Measurements from ENCODE around the gene RASSF4. TPM values are rescaled to one million over a fixed set of nuclear protein-coding genes. Genes with fewer than 3 reads are reported as not detected.

RASSF4 gene
- total and polyA plus RNA-seq, 2 experiments from 2014 or later: 2.1 to 2.3 TPM

- Histone ChIP-seq H3K4me3 (no peak overlapping the region), H3K9me3 (ENCODE audit: low read depth) (no peaks in the 10 kb centered on the region), H3K27me3 (replicated peaks; ENCODE audit: insufficient read depth) (no peaks in the 10 kb centered on the region), H3F3A (ENCODE audit: insufficient read depth) (no peaks in the 10 kb centered on the region), H3K36me3 (ENCODE audit: low read depth) (no peaks in the 10 kb centered on the region), H4K20me1 (ENCODE audit: insufficient read depth) (no peaks in the 10 kb centered on the region), H2AFZ (peak overlapping the region; percentile 56; the same call in 1 of the 2 replicates), H3K4me2 (ENCODE audit: unreplicated experiment) (peak overlapping the region; percentile 21), H3K27ac (no peak overlapping the region), H3K9me2 (ENCODE audit: insufficient read depth) (no peaks in the 10 kb centered on the region), H3K9ac (no peak overlapping the region), H3K79me2 (ENCODE audit: insufficient read depth) (no peaks in the 10 kb centered on the region), H3K4me1 (ENCODE audit: insufficient read depth) (no peaks in the 10 kb centered on the region)
- WGBS, 2 experiments (ENCODE audit: low coverage in 1 of 2, low lambda C conversion rate in 2 of 2, missing lambda C conversion rate in 2 of 2): 76 to 86% methylated on average over 4 of the region's 4 CpGs
- no peak for DNase-seq
- TF ChIP-seq EZH2 (IDR thresholded peaks at IDR 0.05; ENCODE audit: insufficient read depth, poor library complexity, severe bottlenecking) (no peak), EZH2phosphoT487 (IDR thresholded peaks at IDR 0.05; ENCODE audit: insufficient read depth, low read depth) (no peak)
- in situ Hi-C loops (cut with MboI): no loop called here
These were observed 8.0 kb downstream of the RASSF4 start for GRCh38 chr10:44967616-44968015.

GRCh38 chr10:44968091-44968490, 8.5 kb downstream of the RASSF4 start:
- no peaks in the 10 kb centered on the region for H3K36me3 ChIP-seq (ENCODE audit: low read depth)
- no peaks in the 10 kb centered on the region for H3K9me2 ChIP-seq (ENCODE audit: insufficient read depth)
- TF ChIP-seq EZH2phosphoT487 (IDR thresholded peaks at IDR 0.05; ENCODE audit: insufficient read depth, low read depth): no peak
- TF ChIP-seq EZH2 (IDR thresholded peaks at IDR 0.05; ENCODE audit: insufficient read depth, poor library complexity, severe bottlenecking): no peak
- H3F3A ChIP-seq (ENCODE audit: insufficient read depth): no peaks in the 10 kb centered on the region
- peak overlapping the region; percentile 21 for H3K4me2 ChIP-seq (ENCODE audit: unreplicated experiment)
- no peaks in the 10 kb centered on the region for H3K79me2 ChIP-seq (ENCODE audit: insufficient read depth)
- no peaks in the 10 kb centered on the region for H3K27me3 ChIP-seq (replicated peaks; ENCODE audit: insufficient read depth)
- H3K4me3 ChIP-seq: no peak overlapping the region
- WGBS, 2 experiments (ENCODE audit: low coverage in 1 of 2, low lambda C conversion rate in 2 of 2, missing lambda C conversion rate in 2 of 2): 10 to 18% methylated on average over 3 of the region's 3 CpGs
- in situ Hi-C loops (cut with MboI): no loop called here
- H3K9ac ChIP-seq: no peak overlapping the region
- H2AFZ ChIP-seq: peak overlapping the region; percentile 56
- no peaks in the 10 kb centered on the region for H4K20me1 ChIP-seq (ENCODE audit: insufficient read depth)
- no peaks in the 10 kb centered on the region for H3K4me1 ChIP-seq (ENCODE audit: insufficient read depth)
- H3K27ac ChIP-seq: no peak overlapping the region
- no peaks in the 10 kb centered on the region for H3K9me3 ChIP-seq (ENCODE audit: low read depth)
- peak; percentile 62 for DNase-seq

- Histone ChIP-seq H3K9ac (no peak overlapping the region), H3K36me3 (ENCODE audit: low read depth) (no peaks in the 10 kb centered on the region), H3K9me3 (ENCODE audit: low read depth) (no peaks in the 10 kb centered on the region), H4K20me1 (ENCODE audit: insufficient read depth) (no peaks in the 10 kb centered on the region), H3K4me1 (ENCODE audit: insufficient read depth) (no peaks in the 10 kb centered on the region), H3K9me2 (ENCODE audit: insufficient read depth) (no peaks in the 10 kb centered on the region), H3K4me2 (ENCODE audit: unreplicated experiment) (no peak overlapping the region), H3K4me3 (no peak overlapping the region), H3F3A (ENCODE audit: insufficient read depth) (no peaks in the 10 kb centered on the region), H3K27ac (no peak overlapping the region), H2AFZ (peak overlapping the region; percentile 56; the same call in 1 of the 2 replicates), H3K79me2 (ENCODE audit: insufficient read depth) (no peaks in the 10 kb centered on the region), H3K27me3 (replicated peaks; ENCODE audit: insufficient read depth) (no peaks in the 10 kb centered on the region)
- no peak for TF ChIP-seq EZH2phosphoT487 (IDR thresholded peaks at IDR 0.05; ENCODE audit: insufficient read depth, low read depth)
- TF ChIP-seq EZH2 (IDR thresholded peaks at IDR 0.05; ENCODE audit: insufficient read depth, poor library complexity, severe bottlenecking): no peak
- in situ Hi-C loops (cut with MboI): no loop called here
- 89 to 90% methylated on average over 11 of the region's 11 CpGs for WGBS, 2 experiments (ENCODE audit: low coverage in 1 of 2, low lambda C conversion rate in 2 of 2, missing lambda C conversion rate in 2 of 2)
- no peak for DNase-seq
These were observed 9.1 kb downstream of the RASSF4 start for GRCh38 chr10:44968500-44969400.

- no peaks in the 10 kb centered on the region for H3K9me2 ChIP-seq (ENCODE audit: insufficient read depth)
- no peak for DNase-seq
- WGBS, 2 experiments (ENCODE audit: low coverage in 1 of 2, low lambda C conversion rate in 2 of 2, missing lambda C conversion rate in 2 of 2): 89 to 92% methylated on average over 9 of the region's 9 CpGs
- H4K20me1 ChIP-seq (ENCODE audit: insufficient read depth): no peaks in the 10 kb centered on the region
- no peak overlapping the region for H2AFZ ChIP-seq
- no peaks in the 10 kb centered on the region for H3K27me3 ChIP-seq (replicated peaks; ENCODE audit: insufficient read depth)
- no peak overlapping the region for H3K27ac ChIP-seq
- TF ChIP-seq EZH2 (IDR thresholded peaks at IDR 0.05; ENCODE audit: insufficient read depth, poor library complexity, severe bottlenecking) (no peak), EZH2phosphoT487 (IDR thresholded peaks at IDR 0.05; ENCODE audit: insufficient read depth, low read depth) (no peak)
- in situ Hi-C loops (cut with MboI): no loop called here
- H3K4me3 ChIP-seq: no peak overlapping the region
- H3K4me1 ChIP-seq (ENCODE audit: insufficient read depth): no peaks in the 10 kb centered on the region
- H3K9me3 ChIP-seq (ENCODE audit: low read depth): no peaks in the 10 kb centered on the region
- no peak overlapping the region for H3K9ac ChIP-seq
- no peaks in the 10 kb centered on the region for H3F3A ChIP-seq (ENCODE audit: insufficient read depth)
- no peak overlapping the region for H3K4me2 ChIP-seq (ENCODE audit: unreplicated experiment)
- H3K79me2 ChIP-seq (ENCODE audit: insufficient read depth): no peaks in the 10 kb centered on the region
- no peaks in the 10 kb centered on the region for H3K36me3 ChIP-seq (ENCODE audit: low read depth)
These were observed 10.3 kb downstream of the RASSF4 start for GRCh38 chr10:44969854-44970253.
